WTC11 (cell line): ENCODE results near the gene SELENOW. TPM values are rescaled to one million over a fixed set of nuclear protein-coding genes. Genes with fewer than 3 reads are reported as not detected.

Experiments used
- ATAC-seq: fragments of 200-7000 bp; cut with Tn5 transposase; 2 replicates; pipeline ENCODE4 v1.10.0; 2021; ENCODE audit warnings: mild to moderate bottlenecking, moderate library complexity
- CTCF ChIA-PET: fragments of 300-600 bp; sonication (Branson Sonifier 250); formaldehyde crosslinking; loops from one replicate; lab custom pipeline; 2021; ENCODE audit warnings: antibody characterized with exemption; lab: Charles Lee
- POLR2A ChIA-PET: fragments of 350-600 bp; sonication (Branson Sonifier 250); formaldehyde crosslinking; loops from one replicate; lab custom pipeline; 2021; ENCODE audit warnings: antibody characterized with exemption; lab: Charles Lee
- DNase-seq: peaks from one replicate; pipeline ENCODE4 v3.0.0; 2021; ENCODE audit warnings: low spot score
- H3K27ac Mint-ChIP-seq: 2 replicates; pipeline ENCODE4 v1.8.0; 2021; ENCODE audit warnings: mixed read lengths
- H3K27me3 Mint-ChIP-seq: 2 replicates; pipeline ENCODE4 v1.8.0; 2021; ENCODE audit warnings: low read depth, mild to moderate bottlenecking, moderate library complexity, mixed read lengths
- H3K36me3 Mint-ChIP-seq: 2 replicates; pipeline ENCODE4 v1.8.0; 2021; ENCODE audit warnings: mixed read lengths
- H3K4me1 Mint-ChIP-seq: 2 replicates; pipeline ENCODE4 v1.8.0; 2022; ENCODE audit warnings: mixed read lengths
- H3K4me3 Mint-ChIP-seq: 2 replicates; pipeline ENCODE4 v1.8.0; 2021; ENCODE audit warnings: mild to moderate bottlenecking, moderate library complexity, mixed read lengths
- H3K9me3 Mint-ChIP-seq: 2 replicates; pipeline ENCODE4 v1.8.0; 2021; ENCODE audit warnings: mixed read lengths
- E2F1 ChIP-seq: sonication (generic); formaldehyde crosslinking; IDR thresholded peaks from 2 replicates; pipeline ENCODE4 v1.8.0; 2022; ENCODE audit warnings: mild to moderate bottlenecking, missing genetic modification reagents
- E2F5 ChIP-seq: sonication (generic); formaldehyde crosslinking; IDR thresholded peaks from 2 replicates; pipeline ENCODE4 v1.8.1; 2022; ENCODE audit warnings: mild to moderate bottlenecking, moderate library complexity, missing genetic modification reagents
- ELF4 ChIP-seq: sonication (generic); formaldehyde crosslinking; IDR thresholded peaks from 2 replicates; pipeline ENCODE4 v1.8.1; 2022; ENCODE audit warnings: low read depth, mild to moderate bottlenecking, moderate library complexity, missing genetic modification reagents
- GTF2I ChIP-seq: fragments of 250-450 bp; sonication (Bioruptor Pico); conservative IDR thresholded peaks from 2 replicates; pipeline ENCODE4 v1.4.0; 2021; ENCODE audit warnings: mild to moderate bottlenecking
- MLX ChIP-seq: sonication (generic); formaldehyde crosslinking; IDR thresholded peaks from 2 replicates; pipeline ENCODE4 v1.8.1; 2023; ENCODE audit warnings: mild to moderate bottlenecking, missing genetic modification reagents, moderate library complexity
- MXD4 ChIP-seq: fragments of 250-450 bp; sonication (Bioruptor Pico); IDR thresholded peaks from 2 replicates; pipeline ENCODE4 v1.8.0; 2021; ENCODE audit warnings: mild to moderate bottlenecking, moderate library complexity, borderline replicate concordance
- PRDM15 ChIP-seq: sonication (generic); formaldehyde crosslinking; IDR thresholded peaks from 2 replicates; pipeline ENCODE4 v1.8.0; 2022; ENCODE audit warnings: missing genetic modification reagents
- STAT6 ChIP-seq: sonication (generic); formaldehyde crosslinking; conservative IDR thresholded peaks from 2 replicates; pipeline ENCODE4 v1.8.1; 2023; ENCODE audit warnings: mild to moderate bottlenecking, low read depth, missing genetic modification reagents, moderate library complexity
- ZBTB21 ChIP-seq: sonication (generic); formaldehyde crosslinking; IDR thresholded peaks from 2 replicates; pipeline ENCODE4 v1.8.1; 2023; ENCODE audit warnings: mild to moderate bottlenecking, missing genetic modification reagents, borderline replicate concordance
- ZNF219 ChIP-seq: sonication (generic); formaldehyde crosslinking; IDR thresholded peaks from 2 replicates; pipeline ENCODE4 v1.8.0; 2023; ENCODE audit warnings: missing genetic modification reagents, mild to moderate bottlenecking, borderline replicate concordance
- ZNF281 ChIP-seq: sonication (generic); formaldehyde crosslinking; IDR thresholded peaks from 2 replicates; pipeline ENCODE4 v1.8.0; 2023; ENCODE audit warnings: mild to moderate bottlenecking, missing genetic modification reagents
- ZNF671 ChIP-seq: fragments of 250-450 bp; sonication (Bioruptor Pico); IDR thresholded peaks from 2 replicates; pipeline ENCODE4 v1.8.0; 2021; ENCODE audit warnings: mild to moderate bottlenecking
- total RNA-seq: library from RNA; stranded (reverse); gene quantifications from 3 replicates; pipeline ENCODE4 v1.2.3, GENCODE V29; 2021
- TF ChIP-seq, protein P1 (sequence below): sonication (generic); formaldehyde crosslinking; IDR thresholded peaks from 2 replicates; pipeline ENCODE4 v1.8.1; 2023; ENCODE audit warnings: mild to moderate bottlenecking, missing genetic modification reagents, moderate library complexity

Gene SELENOW
- total RNA-seq, 1 experiment from 2014 or later, result 391 TPM

DNA sequence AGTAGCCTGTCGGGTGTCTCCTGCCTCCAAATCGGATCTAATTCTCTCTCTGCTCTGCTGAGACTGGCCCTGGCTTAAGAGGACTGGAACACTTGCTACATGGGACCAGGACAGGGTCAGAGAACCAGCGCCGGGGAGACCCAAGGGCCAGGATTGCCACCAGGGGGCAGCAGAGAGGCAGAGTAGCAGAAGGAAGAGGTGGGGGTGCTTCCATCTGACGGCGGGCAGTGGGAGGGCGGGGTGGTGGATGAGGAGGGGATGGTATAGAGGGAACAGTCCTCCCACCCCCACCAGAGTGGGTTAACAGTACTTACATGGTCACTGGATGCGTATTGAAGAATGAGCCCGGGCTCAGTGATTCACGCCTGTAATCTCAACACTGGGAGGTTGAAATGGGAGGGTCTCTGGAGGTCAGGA, 11.9 kb downstream of the SELENOW start (continued):
- TF ChIP-seq, protein P1, sequence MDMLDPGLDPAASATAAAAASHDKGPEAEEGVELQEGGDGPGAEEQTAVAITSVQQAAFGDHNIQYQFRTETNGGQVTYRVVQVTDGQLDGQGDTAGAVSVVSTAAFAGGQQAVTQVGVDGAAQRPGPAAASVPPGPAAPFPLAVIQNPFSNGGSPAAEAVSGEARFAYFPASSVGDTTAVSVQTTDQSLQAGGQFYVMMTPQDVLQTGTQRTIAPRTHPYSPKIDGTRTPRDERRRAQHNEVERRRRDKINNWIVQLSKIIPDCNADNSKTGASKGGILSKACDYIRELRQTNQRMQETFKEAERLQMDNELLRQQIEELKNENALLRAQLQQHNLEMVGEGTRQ, result no peak
- TF ChIP-seq E2F1 (CRISPR knock-in tag), result no peak
- no peak for TF ChIP-seq MXD4
- no peak for TF ChIP-seq STAT6
- no peak for TF ChIP-seq MLX (CRISPR knock-in tag)
- TF ChIP-seq ZBTB21 (CRISPR knock-in tag), result no peak
- TF ChIP-seq ZNF671 (CRISPR knock-in tag), result no peak
- 0 out of 2 replicates have a peak, but pooled peaks have one; percentile 21 for TF ChIP-seq E2F5 (CRISPR knock-in tag)
- TF ChIP-seq PRDM15, result no peak
- TF ChIP-seq ZNF219 (CRISPR knock-in tag), result no peak
- no peak for TF ChIP-seq ELF4

- no peaks in the 10 kb centered on the region for H3K27me3 Mint-ChIP-seq
- TF ChIP-seq GTF2I (CRISPR knock-in tag) (peak; percentile 87), ZNF281 (CRISPR knock-in tag) (no peak)
- POLR2A ChIA-PET, result no interaction called here
- peaks cover 5% of the 10 kb centered on the region; the same call in 1 of the 2 replicates for H3K36me3 Mint-ChIP-seq
- H3K4me1 Mint-ChIP-seq, result peaks cover 10% of the 10 kb centered on the region
- DNase-seq, result no peak
- no peak overlapping the region for H3K27ac Mint-ChIP-seq
- H3K4me3 Mint-ChIP-seq, result no peak overlapping the region
- no peak for ATAC-seq
- CTCF ChIA-PET, result interaction anchor here (0.9 to 7.5 kb wide), 2 partner anchors 27 to 76 kb away, joined by 3 to 368 read pairs; no protein-coding TSS in a partner anchor
- H3K9me3 Mint-ChIP-seq, result peaks cover 9% of the 10 kb centered on the region
Measured at GRCh38 chr19:47792616-47793015, 14.1 kb downstream of the SELENOW start.
